K562 (cell line): ENCODE results near the gene MTFR2. TPM values are rescaled to one million over a fixed set of nuclear protein-coding genes. Genes with fewer than 3 reads are reported as not detected.

ENCODE experiments used
- CBFA2T3 ChIP-seq: fragments of 450-650 bp; IDR thresholded peaks from 2 replicates; pipeline ENCODE4 v1.6.1; 2017
- CBX8 ChIP-seq: fragments of 200-600 bp; sonication (generic); IDR thresholded peaks from 2 replicates; pipeline ENCODE4 v1.6.1; 2012; ENCODE audit warnings: borderline replicate concordance, mixed run types, low read depth, mild to moderate bottlenecking, moderate library complexity, mixed read lengths, low read length, control low read depth, inconsistent platforms; ENCODE audit not compliant: poor library complexity, severe bottlenecking; ENCODE audit errors: extremely low read depth
- CEBPB ChIP-seq: fragments of 450-650 bp; IDR thresholded peaks from 2 replicates; pipeline ENCODE4 v1.6.1; 2016; ENCODE audit warnings: missing genetic modification characterization, missing compliant biosample characterization
- FOXO4 ChIP-seq: fragments of 450-650 bp; formaldehyde crosslinking; IDR thresholded peaks from 2 replicates; pipeline ENCODE4 v1.4.0; 2020; ENCODE audit warnings: mild to moderate bottlenecking, moderate library complexity
- MCM2 ChIP-seq: fragments of 450-650 bp; IDR thresholded peaks from 2 replicates; pipeline ENCODE4 v1.6.1; 2017; ENCODE audit warnings: low read depth, mild to moderate bottlenecking
- MYC ChIP-seq, 2 experiments: fragments of 250-450 bp in 1 of 2; sonication (Bioruptor Pico) in 1 of 2; IDR thresholded peaks; 2 replicates each; pipeline versions ENCODE4 v1.5.1 to v1.6.1; 2012 to 2021; ENCODE audit warnings: low read depth in 2 of 2, borderline replicate concordance in 1 of 2, improper control_type of control experiment in 1 of 2, low read length in 1 of 2, mild to moderate bottlenecking in 1 of 2, moderate library complexity in 1 of 2
- NRF1 ChIP-seq, 2 experiments: fragments of 450-650 bp; IDR thresholded peaks in 1 of 2; conservative IDR thresholded peaks in 1 of 2; 2 replicates each; pipeline ENCODE4 v1.6.1; 2014; ENCODE audit warnings: mild to moderate bottlenecking in 2 of 2
- PBX2 ChIP-seq, 2 experiments: IDR thresholded peaks in 1 of 2; conservative IDR thresholded peaks in 1 of 2; 2 replicates each; pipeline ENCODE4 v1.6.1; 2016; ENCODE audit warnings: low read depth in 2 of 2, mild to moderate bottlenecking in 1 of 2, missing compliant biosample characterization in 1 of 2, missing genetic modification characterization in 1 of 2, moderate library complexity in 1 of 2
- POLR2AphosphoS5 ChIP-seq: IDR thresholded peaks from 2 replicates; pipeline ENCODE4 v1.6.1; 2011; ENCODE audit warnings: mild to moderate bottlenecking, low read depth, low read length, moderate library complexity; ENCODE audit not compliant: control insufficient read depth, insufficient read depth
- ZNF24 ChIP-seq: fragments of 450-650 bp; IDR thresholded peaks from 2 replicates; pipeline ENCODE4 v1.6.1; 2016
- polyA plus RNA-seq, 8 experiments: library from polyadenylated mRNA; depleted of rRNA in 4 of 8; stranded (reverse) in 5 of 8; unstranded in 3 of 8; fragments of >200 nt; fragmentation: Nextera tagmentation in 2 of 8; fragmentation: Illumina TruSeq in 1 of 8; extraction: Ambion mirVana in 2 of 8; extraction: Trizol in 1 of 8; gene quantifications; 2 replicates each; pipeline versions ENCODE4 v1.2.1 to v1.2.3, GENCODE V29; 2011 to 2014; ENCODE audit warnings: inconsistent platforms in 1 of 8, missing spikeins in 1 of 8
- total RNA-seq, 7 experiments: library from RNA; depleted of rRNA in 6 of 7; stranded (reverse); fragments of >200 nt in 6 of 7; fragmentation: Illumina TruSeq in 2 of 7; extraction: Trizol in 2 of 7; gene quantifications; 2 replicates each; pipeline versions ENCODE4 v1.2.1 to v1.2.3, GENCODE V29; 2011 to 2021; ENCODE audit warnings: low replicate concordance in 1 of 7
- TF ChIP-seq, protein P1 (sequence below), 3 experiments: fragments of 200-800 bp in 1 of 3; sonication (Bioruptor generic) in 1 of 3; sonication (generic) in 1 of 3; formaldehyde crosslinking in 1 of 3; IDR thresholded peaks; 2 replicates each; pipeline versions ENCODE4 v1.6.1 to v1.8.0; 2016 to 2022; ENCODE audit warnings: mild to moderate bottlenecking in 2 of 3, missing compliant biosample characterization in 2 of 3, missing genetic modification characterization in 2 of 3, missing genetic modification reagents in 1 of 3
- TF ChIP-seq, protein P2 (sequence below): fragments of 450-650 bp; IDR thresholded peaks from 2 replicates; pipeline ENCODE4 v1.6.1; 2018; ENCODE audit not compliant: partially characterized antibody
- TF ChIP-seq, protein P3 (sequence below): fragments of 450-650 bp; IDR thresholded peaks from 2 replicates; pipeline ENCODE4 v1.6.1; 2016; ENCODE audit warnings: low read depth, mild to moderate bottlenecking, moderate library complexity

MTFR2 gene
- total and polyA plus RNA-seq, 9 of the 15 experiments (the other 6 are each of a cell fraction or from before 2014, with no cell fraction given): 10.1 to 63.3 (median 45.9) TPM

DNA sequence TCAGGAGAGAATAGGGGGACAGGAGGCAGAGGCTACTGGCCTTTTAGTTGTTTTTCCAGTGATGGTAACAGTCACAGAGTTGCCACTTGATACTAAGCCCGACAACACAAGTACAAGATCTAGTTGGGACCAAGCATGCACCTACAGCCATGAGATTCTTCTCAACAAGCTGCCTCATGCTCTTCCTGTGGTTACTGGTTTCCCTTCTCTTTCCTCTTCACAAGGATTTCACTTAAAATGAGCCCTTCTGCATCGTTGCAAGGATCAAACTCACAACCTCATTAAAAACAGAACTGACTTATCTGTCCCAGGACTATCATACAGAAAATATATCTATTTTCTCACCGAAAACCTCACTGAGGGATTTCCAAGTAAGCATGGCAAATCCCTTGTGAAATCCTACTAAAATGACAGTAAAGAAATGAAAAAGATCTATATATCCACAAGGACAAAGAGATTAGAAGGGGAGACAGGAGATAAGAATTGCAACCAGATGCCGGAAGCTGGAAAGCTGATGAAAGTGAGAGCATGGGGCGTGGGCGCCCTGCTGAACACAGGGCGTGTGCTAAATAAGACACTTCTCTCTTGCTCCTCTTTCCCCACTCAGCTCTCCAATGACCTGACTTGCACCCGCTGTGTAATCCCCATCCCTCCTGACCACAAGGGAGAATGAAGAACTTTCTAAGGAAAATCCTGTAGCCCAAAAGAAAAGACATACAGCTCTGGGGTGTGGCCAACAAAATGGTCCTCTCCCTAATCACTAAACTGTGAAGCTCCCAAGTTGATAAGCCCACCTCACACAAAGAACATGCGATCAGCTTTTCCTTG lies 13.4 kb downstream of the MTFR2 start (continued):
- TF ChIP-seq, protein P1, sequence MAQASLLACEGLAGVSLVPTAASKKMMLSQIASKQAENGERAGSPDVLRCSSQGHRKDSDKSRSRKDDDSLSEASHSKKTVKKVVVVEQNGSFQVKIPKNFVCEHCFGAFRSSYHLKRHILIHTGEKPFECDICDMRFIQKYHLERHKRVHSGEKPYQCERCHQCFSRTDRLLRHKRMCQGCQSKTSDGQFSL (CRISPR knock-in tag; IDR thresholded peaks at IDR 0.05): no peak
- TF ChIP-seq, protein P1 (tag; IDR thresholded peaks at IDR 0.05): no peak
- TF ChIP-seq PBX2 (CRISPR knock-in tag; IDR thresholded peaks at IDR 0.05; ENCODE audit: low read depth): no peak
- TF ChIP-seq PBX2 (tag; conservative IDR thresholded peaks at IDR 0.05; ENCODE audit: low read depth): peak; percentile 84
- TF ChIP-seq, protein P2, sequence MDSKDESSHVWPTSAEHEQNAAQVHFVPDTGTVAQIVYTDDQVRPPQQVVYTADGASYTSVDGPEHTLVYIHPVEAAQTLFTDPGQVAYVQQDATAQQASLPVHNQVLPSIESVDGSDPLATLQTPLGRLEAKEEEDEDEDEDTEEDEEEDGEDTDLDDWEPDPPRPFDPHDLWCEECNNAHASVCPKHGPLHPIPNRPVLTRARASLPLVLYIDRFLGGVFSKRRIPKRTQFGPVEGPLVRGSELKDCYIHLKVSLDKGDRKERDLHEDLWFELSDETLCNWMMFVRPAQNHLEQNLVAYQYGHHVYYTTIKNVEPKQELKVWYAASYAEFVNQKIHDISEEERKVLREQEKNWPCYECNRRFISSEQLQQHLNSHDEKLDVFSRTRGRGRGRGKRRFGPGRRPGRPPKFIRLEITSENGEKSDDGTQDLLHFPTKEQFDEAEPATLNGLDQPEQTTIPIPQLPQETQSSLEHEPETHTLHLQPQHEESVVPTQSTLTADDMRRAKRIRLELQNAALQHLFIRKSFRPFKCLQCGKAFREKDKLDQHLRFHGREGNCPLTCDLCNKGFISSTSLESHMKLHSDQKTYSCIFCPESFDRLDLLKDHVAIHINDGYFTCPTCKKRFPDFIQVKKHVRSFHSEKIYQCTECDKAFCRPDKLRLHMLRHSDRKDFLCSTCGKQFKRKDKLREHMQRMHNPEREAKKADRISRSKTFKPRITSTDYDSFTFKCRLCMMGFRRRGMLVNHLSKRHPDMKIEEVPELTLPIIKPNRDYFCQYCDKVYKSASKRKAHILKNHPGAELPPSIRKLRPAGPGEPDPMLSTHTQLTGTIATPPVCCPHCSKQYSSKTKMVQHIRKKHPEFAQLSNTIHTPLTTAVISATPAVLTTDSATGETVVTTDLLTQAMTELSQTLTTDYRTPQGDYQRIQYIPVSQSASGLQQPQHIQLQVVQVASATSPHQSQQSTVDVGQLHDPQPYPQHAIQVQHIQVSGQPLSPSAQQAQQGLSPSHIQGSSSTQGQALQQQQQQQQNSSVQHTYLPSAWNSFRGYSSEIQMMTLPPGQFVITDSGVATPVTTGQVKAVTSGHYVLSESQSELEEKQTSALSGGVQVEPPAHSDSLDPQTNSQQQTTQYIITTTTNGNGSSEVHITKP: no peak
- TF ChIP-seq, protein P3, sequence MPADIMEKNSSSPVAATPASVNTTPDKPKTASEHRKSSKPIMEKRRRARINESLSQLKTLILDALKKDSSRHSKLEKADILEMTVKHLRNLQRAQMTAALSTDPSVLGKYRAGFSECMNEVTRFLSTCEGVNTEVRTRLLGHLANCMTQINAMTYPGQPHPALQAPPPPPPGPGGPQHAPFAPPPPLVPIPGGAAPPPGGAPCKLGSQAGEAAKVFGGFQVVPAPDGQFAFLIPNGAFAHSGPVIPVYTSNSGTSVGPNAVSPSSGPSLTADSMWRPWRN: peak; percentile 80
- TF ChIP-seq MYC (IDR thresholded peaks at IDR 0.05; ENCODE audit: low read depth, low read length): peak; percentile 95
- TF ChIP-seq MYC (CRISPR knock-in tag; IDR thresholded peaks at IDR 0.05; ENCODE audit: borderline replicate concordance, low read depth): no peak
- TF ChIP-seq CBX8: no peak
- peak; percentile 48; the same call in 1 of the 2 replicates for TF ChIP-seq POLR2AphosphoS5
- TF ChIP-seq NRF1 (conservative IDR thresholded peaks at IDR 0.05 in 1 of 2, IDR thresholded peaks at IDR 0.05 in 1 of 2): peak; percentile 40 to 52; a peak in 3 of 4 replicates
- TF ChIP-seq ZNF24: 0 out of 2 replicates have a peak, but pooled peaks have one; percentile 8
- TF ChIP-seq FOXO4 (CRISPR knock-in tag): no peak
- TF ChIP-seq MCM2: no peak
- peak; percentile 84 for TF ChIP-seq CEBPB (tag)
- peak; percentile 92 for TF ChIP-seq CBFA2T3
